IPS-NIHi7 (cell line): ENCODE results near the gene SEPTIN12.

Experiments used
- DNase-seq: peaks from one replicate; pipeline ENCODE4 v3.0.0; 2012; ENCODE audit warnings: mixed read lengths; ENCODE audit errors: extremely low spot score

Gene SEPTIN12

GRCh38 chr16:4728676-4729075 lies 59.5 kb downstream of the SEPTIN12 start:
- no peak for DNase-seq
